DOHH2 (cell line): ENCODE data around the gene SLC27A2.

Source experiments
- H3F3A ChIP-seq: fragments of 200-600 bp; sonication (generic), shearing (Covaris generic); 2 replicates; pipeline ENCODE4 v1.6.0; 2016; ENCODE audit warnings: antibody characterized with exemption, mild to moderate bottlenecking; ENCODE audit not compliant: control insufficient read depth, insufficient read depth
- H3K27ac ChIP-seq: fragments of 200-600 bp; sonication (generic); 2 replicates; pipeline ENCODE4 v1.5.1; 2014; ENCODE audit warnings: low read depth, mild to moderate bottlenecking, low read length, moderate library complexity
- H3K27me3 ChIP-seq: fragments of 200-600 bp; sonication (generic); 2 replicates; pipeline ENCODE4 v1.6.1; 2014; ENCODE audit warnings: mild to moderate bottlenecking, low read length, mixed read lengths; ENCODE audit not compliant: control insufficient read depth
- H3K36me3 ChIP-seq: fragments of 200-600 bp; sonication (generic); 2 replicates; pipeline ENCODE4 v1.6.1; 2014; ENCODE audit warnings: mild to moderate bottlenecking, low read length, moderate library complexity, mixed read lengths; ENCODE audit not compliant: control insufficient read depth
- H3K4me1 ChIP-seq: fragments of 200-600 bp; sonication (generic); 2 replicates; pipeline ENCODE4 v1.6.1; 2014; ENCODE audit warnings: mild to moderate bottlenecking, low read length, mixed read lengths; ENCODE audit not compliant: control insufficient read depth
- H3K4me2 ChIP-seq: fragments of 200-600 bp; sonication (generic); 2 replicates; pipeline ENCODE4 v1.6.0; 2014; ENCODE audit warnings: mild to moderate bottlenecking, low read length, moderate library complexity
- H3K4me3 ChIP-seq: fragments of 200-600 bp; sonication (generic); 2 replicates; pipeline ENCODE4 v1.5.1; 2014; ENCODE audit warnings: mild to moderate bottlenecking, low read length, mixed read lengths
- H3K79me2 ChIP-seq: fragments of 200-600 bp; sonication (generic); 2 replicates; pipeline ENCODE4 v1.6.1; 2014; ENCODE audit warnings: mild to moderate bottlenecking, low read length, mixed read lengths; ENCODE audit not compliant: control insufficient read depth
- H3K9me2 ChIP-seq: fragments of 200-600 bp; sonication (generic); replicated peaks from 2 replicates; pipeline ENCODE4 v1.6.1; 2014; ENCODE audit warnings: mild to moderate bottlenecking, low read length, mixed read lengths; ENCODE audit not compliant: control insufficient read depth
- H3K9me3 ChIP-seq: fragments of 200-600 bp; sonication (generic); 2 replicates; pipeline ENCODE4 v1.6.1; 2014; ENCODE audit warnings: antibody characterized with exemption, low read length, mixed read lengths; ENCODE audit not compliant: control insufficient read depth, insufficient read depth
- H4K20me1 ChIP-seq: fragments of 200-600 bp; sonication (generic); 2 replicates; pipeline ENCODE4 v1.6.0; 2014; ENCODE audit warnings: low read depth, mild to moderate bottlenecking, antibody characterized with exemption, low read length, moderate library complexity; ENCODE audit not compliant: control insufficient read depth, insufficient read depth
- EZH2phosphoT487 ChIP-seq: fragments of 200-600 bp; sonication (generic); IDR thresholded peaks from 2 replicates; pipeline ENCODE4 v1.6.1; 2017; ENCODE audit warnings: borderline replicate concordance, mild to moderate bottlenecking, antibody characterized with exemption, low read length, moderate library complexity, mixed read lengths
- TF ChIP-seq, protein P1 (sequence below): fragments of 200-600 bp; sonication (generic); IDR thresholded peaks from one replicate; pipeline ENCODE4 v1.5.1; 2014; ENCODE audit warnings: antibody characterized with exemption, mild to moderate bottlenecking, low read depth, low read length; ENCODE audit not compliant: poor library complexity, severe bottlenecking

Gene SLC27A2

DNA sequence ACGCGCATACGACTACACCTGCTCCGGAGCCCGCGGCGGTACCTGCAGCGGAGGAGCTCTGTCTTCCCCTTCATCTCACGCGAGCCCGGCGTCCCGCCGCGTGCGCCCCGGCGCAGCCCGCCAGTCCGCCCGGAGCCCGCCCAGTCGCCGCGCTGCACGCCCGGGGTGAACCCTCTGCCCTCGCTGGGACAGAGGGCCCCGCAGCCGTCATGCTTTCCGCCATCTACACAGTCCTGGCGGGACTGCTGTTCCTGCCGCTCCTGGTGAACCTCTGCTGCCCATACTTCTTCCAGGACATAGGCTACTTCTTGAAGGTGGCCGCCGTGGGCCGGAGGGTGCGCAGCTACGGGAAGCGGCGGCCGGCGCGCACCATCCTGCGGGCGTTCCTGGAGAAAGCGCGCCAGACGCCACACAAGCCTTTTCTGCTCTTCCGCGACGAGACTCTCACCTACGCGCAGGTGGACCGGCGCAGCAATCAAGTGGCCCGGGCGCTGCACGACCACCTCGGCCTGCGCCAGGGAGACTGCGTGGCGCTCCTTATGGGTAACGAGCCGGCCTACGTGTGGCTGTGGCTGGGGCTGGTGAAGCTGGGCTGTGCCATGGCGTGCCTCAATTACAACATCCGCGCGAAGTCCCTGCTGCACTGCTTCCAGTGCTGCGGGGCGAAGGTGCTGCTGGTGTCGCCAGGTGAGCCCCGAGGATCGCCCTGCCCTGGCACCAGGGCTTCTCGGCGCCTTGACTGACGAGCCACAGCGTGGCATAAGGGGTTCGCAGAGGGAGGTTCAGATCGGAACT, 420 bp downstream of the SLC27A2 start:
- 0 out of 2 replicates have a peak, but pooled peaks cover 3% of the 10 kb centered on the region for H3K4me1 ChIP-seq
- H3K9me3 ChIP-seq, result no peaks in the 10 kb centered on the region
- H3K4me3 ChIP-seq, result peak overlapping the region; percentile 59
- H4K20me1 ChIP-seq, result no peaks in the 10 kb centered on the region
- no peaks in the 10 kb centered on the region for H3K9me2 ChIP-seq
- H3K4me2 ChIP-seq, result peak overlapping the region; percentile 63
- TF ChIP-seq EZH2phosphoT487, result no peak
- TF ChIP-seq, protein P1, sequence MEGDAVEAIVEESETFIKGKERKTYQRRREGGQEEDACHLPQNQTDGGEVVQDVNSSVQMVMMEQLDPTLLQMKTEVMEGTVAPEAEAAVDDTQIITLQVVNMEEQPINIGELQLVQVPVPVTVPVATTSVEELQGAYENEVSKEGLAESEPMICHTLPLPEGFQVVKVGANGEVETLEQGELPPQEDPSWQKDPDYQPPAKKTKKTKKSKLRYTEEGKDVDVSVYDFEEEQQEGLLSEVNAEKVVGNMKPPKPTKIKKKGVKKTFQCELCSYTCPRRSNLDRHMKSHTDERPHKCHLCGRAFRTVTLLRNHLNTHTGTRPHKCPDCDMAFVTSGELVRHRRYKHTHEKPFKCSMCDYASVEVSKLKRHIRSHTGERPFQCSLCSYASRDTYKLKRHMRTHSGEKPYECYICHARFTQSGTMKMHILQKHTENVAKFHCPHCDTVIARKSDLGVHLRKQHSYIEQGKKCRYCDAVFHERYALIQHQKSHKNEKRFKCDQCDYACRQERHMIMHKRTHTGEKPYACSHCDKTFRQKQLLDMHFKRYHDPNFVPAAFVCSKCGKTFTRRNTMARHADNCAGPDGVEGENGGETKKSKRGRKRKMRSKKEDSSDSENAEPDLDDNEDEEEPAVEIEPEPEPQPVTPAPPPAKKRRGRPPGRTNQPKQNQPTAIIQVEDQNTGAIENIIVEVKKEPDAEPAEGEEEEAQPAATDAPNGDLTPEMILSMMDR, result no peak
- H3K27ac ChIP-seq, result no peak overlapping the region
- no peaks in the 10 kb centered on the region for H3K79me2 ChIP-seq
- peaks cover 29% of the 10 kb centered on the region for H3K27me3 ChIP-seq
- no peaks in the 10 kb centered on the region for H3F3A ChIP-seq
- H3K36me3 ChIP-seq, result no peaks in the 10 kb centered on the region

DNA sequence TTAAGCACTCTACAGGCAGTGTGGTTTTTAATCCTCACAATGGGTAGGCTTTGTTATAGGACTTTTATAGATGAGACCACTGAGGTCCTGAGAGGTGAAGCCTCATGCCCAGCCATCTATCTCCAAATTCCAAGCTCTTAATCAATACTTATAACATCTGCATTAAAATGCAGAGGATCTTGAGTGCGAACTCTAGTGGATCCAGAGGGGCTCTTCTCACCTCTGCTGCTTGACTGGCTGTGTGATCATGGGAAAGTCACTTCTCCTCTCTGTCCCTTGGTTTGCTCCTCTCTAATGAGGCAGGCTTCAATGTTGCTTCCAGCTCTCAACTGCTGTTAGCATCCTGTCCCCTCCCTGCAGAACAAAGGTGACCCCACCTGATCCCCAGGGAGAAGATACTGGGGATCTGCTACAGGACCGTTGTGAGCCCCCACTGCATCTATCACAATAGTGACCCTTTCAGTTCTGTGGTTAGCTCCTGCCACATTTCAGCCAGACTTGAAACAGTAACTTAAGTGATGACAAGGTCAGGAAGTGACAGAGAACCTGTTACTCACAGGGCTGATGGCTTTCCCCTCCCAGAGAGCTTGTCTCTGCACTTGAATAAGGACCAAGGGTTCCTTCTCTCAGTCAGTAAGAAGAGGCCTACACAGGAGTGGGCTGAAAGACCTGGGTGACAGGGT, 1.3 kb downstream of the SLC27A2 start:
- Histone ChIP-seq H3K4me2 (no peak overlapping the region; the same call in 1 of the 2 replicates), H3K4me1 (0 out of 2 replicates have a peak, but pooled peaks cover 3% of the 10 kb centered on the region), H3K9me2 (no peaks in the 10 kb centered on the region), H3K36me3 (no peaks in the 10 kb centered on the region), H3K9me3 (no peaks in the 10 kb centered on the region), H4K20me1 (no peaks in the 10 kb centered on the region), H3K27ac (no peak overlapping the region), H3F3A (no peaks in the 10 kb centered on the region), H3K79me2 (no peaks in the 10 kb centered on the region), H3K4me3 (no peak overlapping the region), H3K27me3 (peaks cover 28% of the 10 kb centered on the region)
- TF ChIP-seq EZH2phosphoT487, result no peak
- TF ChIP-seq, protein P1, result no peak

DNA sequence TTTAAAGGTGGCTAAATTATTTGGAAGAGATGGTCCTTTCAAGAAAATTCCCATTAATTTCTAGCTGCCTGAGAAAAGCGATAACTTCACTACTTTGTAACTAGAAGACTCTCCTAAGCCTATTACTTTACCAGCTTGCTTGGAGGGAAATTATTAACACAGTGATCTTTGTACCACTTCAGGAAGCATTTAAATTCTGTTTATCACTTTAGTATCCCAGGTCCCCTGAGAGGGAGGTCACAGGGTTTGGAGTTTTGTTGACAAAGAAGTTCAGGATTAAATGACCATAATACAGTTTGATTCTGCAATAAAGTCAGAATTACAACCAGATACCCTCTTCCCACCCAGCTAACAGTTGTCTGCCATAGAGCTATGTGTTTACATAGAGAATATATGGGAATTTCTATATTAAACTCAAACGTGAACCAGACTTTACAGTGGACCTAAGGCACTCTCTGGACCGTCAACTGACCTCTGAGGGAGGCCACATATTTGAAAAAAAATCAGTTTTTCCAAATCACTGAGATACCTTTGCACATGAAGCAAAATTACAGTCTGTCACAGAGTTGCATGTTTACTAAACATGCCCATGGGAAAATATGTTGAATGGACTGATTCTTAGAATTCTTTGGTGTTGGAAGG, 3.0 kb downstream of the SLC27A2 start:
- Histone ChIP-seq H3K9me2 (no peaks in the 10 kb centered on the region), H3K27ac (no peak overlapping the region), H3K79me2 (no peaks in the 10 kb centered on the region), H3K27me3 (peaks cover 28% of the 10 kb centered on the region), H4K20me1 (no peaks in the 10 kb centered on the region), H3K4me3 (no peak overlapping the region), H3K36me3 (no peaks in the 10 kb centered on the region), H3K4me2 (no peak overlapping the region), H3K4me1 (peaks cover 5% of the 10 kb centered on the region), H3F3A (no peaks in the 10 kb centered on the region), H3K9me3 (no peaks in the 10 kb centered on the region)
- no peak for TF ChIP-seq EZH2phosphoT487
- TF ChIP-seq, protein P1, result no peak
